Adipose tissue (tissue), 3 donors: ENCODE measurements around the gene EXPH5. TPM values are rescaled to one million over a fixed set of nuclear protein-coding genes. Genes with fewer than 3 reads are reported as not detected.
"Not testable (repeated sequence)": the region's sequence is repeated elsewhere in the genome, so short reads cannot be mapped to it uniquely, and the experiment has no call there.

ENCODE experiments used
- H3K27ac ChIP-seq: one replicate; pipeline ENCODE4 v1.5.1; 2013; ENCODE audit warnings: low read depth, low read length
- whole genome bisulfite sequencing, 3 donors: extraction: QIAGEN DNeasy Blood & Tissue Kit; methylation state at CpG; one replicate each; pipeline ENCODE4 v1.1.7; 2013; 5-methylcytosine and 5-hydroxymethylcytosine counted together
- polyA plus RNA-seq, 3 donors: library from polyadenylated mRNA; stranded (reverse); fragments of 200-250 nt; gene quantifications; one replicate each; pipeline ENCODE4 v1.2.3, GENCODE V29; 2013
- donor health status: healthy with polysubstance abuse.
- donor health status: Bipolar disorder and iron deficiency.
- donor health status: healthy.

EXPH5 gene
- polyA plus RNA-seq, result under 1 TPM in 2 of 3 donors, not detected in 1; 0.12 to 0.28 TPM

GRCh38 chr11:108593214-108593922 is at the start of gene EXPH5:
TSS of gene EXPH5 (minus strand) at chr11:108593768. CDS start at chr11:108593536, 232 bp downstream.
- no peak within 1 kb of the TSS for H3K27ac ChIP-seq
- WGBS, 3 donors, result 0 to 1% (median 1%) methylated on average over 35 to 37 of the region's 37 CpGs

GRCh38 chr11:108641752-108642151 is 48.2 kb upstream of the EXPH5 start:
- not testable (repeated sequence) for H3K27ac ChIP-seq
- 86 to 88% (median 87%) methylated on average over 1 of the region's 1 CpG for WGBS, 3 donors

GRCh38 chr11:108639146-108639545 is 45.6 kb upstream of the EXPH5 start:
- H3K27ac ChIP-seq, result no peak overlapping the region
- WGBS, 3 donors, result 92 to 100% (median 97%) methylated on average over 1 of the region's 1 CpG

- H3K27ac ChIP-seq, result no peak overlapping the region
- 57 to 81% (median 78%) methylated on average over 2 of the region's 2 CpGs for WGBS, 3 donors
These were observed 42.7 kb upstream of the EXPH5 start for GRCh38 chr11:108636222-108636621.

- H3K27ac ChIP-seq, result no peak overlapping the region
These were observed 41.5 kb upstream of the EXPH5 start for GRCh38 chr11:108635106-108635505.

GRCh38 chr11:108632041-108632704 is 38.6 kb upstream of the EXPH5 start:
- WGBS, 3 donors, result 70 to 74% (median 71%) methylated on average over 2 of the region's 2 CpGs
- no peak overlapping the region for H3K27ac ChIP-seq

- H3K27ac ChIP-seq, result no peak overlapping the region
- WGBS, 3 donors, result 62 to 87% (median 82%) methylated on average over 3 of the region's 3 CpGs
These were observed 35.7 kb upstream of the EXPH5 start for GRCh38 chr11:108629274-108629673.

GRCh38 chr11:108628812-108629211 is 35.2 kb upstream of the EXPH5 start:
- H3K27ac ChIP-seq, result no peak overlapping the region
- 80 to 88% (median 87%) methylated on average over 2 of the region's 2 CpGs for WGBS, 3 donors

GRCh38 chr11:108628326-108628725 is 34.8 kb upstream of the EXPH5 start:
- WGBS, 3 donors, result 93 to 98% (median 97%) methylated on average over 10 of the region's 10 CpGs

GRCh38 chr11:108624196-108624925 is 30.8 kb upstream of the EXPH5 start:
- H3K27ac ChIP-seq, result no peak overlapping the region
- 70 to 74% (median 73%) methylated on average over 5 of the region's 5 CpGs for WGBS, 3 donors

More at GRCh38 chr11:108628326-108628725, 34.8 kb upstream of the EXPH5 start:
- H3K27ac ChIP-seq, result no peak overlapping the region

- no peak overlapping the region for H3K27ac ChIP-seq
- 67 to 78% (median 75%) methylated on average over 2 of the region's 2 CpGs for whole genome bisulfite sequencing, 3 donors
These were observed 28.8 kb upstream of the EXPH5 start for GRCh38 chr11:108622341-108622740.

GRCh38 chr11:108620958-108621772 is 27.6 kb upstream of the EXPH5 start:
- WGBS, 3 donors, result 80 to 85% (median 80%) methylated on average over 2 of the region's 2 CpGs
- no peak overlapping the region for H3K27ac ChIP-seq

GRCh38 chr11:108618529-108618928 is 25.0 kb upstream of the EXPH5 start:
- H3K27ac ChIP-seq, result no peak overlapping the region
- 82 to 89% (median 82%) methylated on average over 1 of the region's 1 CpG for WGBS, 3 donors

GRCh38 chr11:108617055-108617454 is 23.5 kb upstream of the EXPH5 start:
- no peak overlapping the region for H3K27ac ChIP-seq

GRCh38 chr11:108616549-108616948 is 23.0 kb upstream of the EXPH5 start:
- 73 to 86% (median 82%) methylated on average over 3 of the region's 3 CpGs for WGBS, 3 donors
- H3K27ac ChIP-seq, result no peak overlapping the region

More at GRCh38 chr11:108617055-108617454, 23.5 kb upstream of the EXPH5 start:
- 76 to 79% (median 76%) methylated on average over 4 of the region's 4 CpGs for WGBS, 3 donors

GRCh38 chr11:108614086-108614485 is 20.5 kb upstream of the EXPH5 start:
- 89 to 97% (median 90%) methylated on average over 3 of the region's 3 CpGs for WGBS, 3 donors
- H3K27ac ChIP-seq, result no peak overlapping the region

- 60 to 82% (median 69%) methylated on average over 5 of the region's 5 CpGs for WGBS, 3 donors
- no peak overlapping the region for H3K27ac ChIP-seq
These were observed 16.1 kb upstream of the EXPH5 start for GRCh38 chr11:108609682-108610081.

GRCh38 chr11:108608548-108608947 is 15.0 kb upstream of the EXPH5 start:
- WGBS, 3 donors, result 94 to 100% (median 100%) methylated on average over 1 of the region's 1 CpG
- no peak overlapping the region for H3K27ac ChIP-seq
